SK-N-MC (cell line): ENCODE measurements around the gene SYS1.

Experiments used
- EZH2 ChIP-seq: fragments of 200-600 bp; sonication (generic); IDR thresholded peaks from one replicate; pipeline ENCODE4 v1.6.1; 2017; ENCODE audit warnings: antibody characterized with exemption
- POLR2AphosphoS5 ChIP-seq: IDR thresholded peaks from 2 replicates; pipeline ENCODE4 v1.6.1; 2012; ENCODE audit warnings: mild to moderate bottlenecking, low read depth, low read length, borderline replicate concordance

- no peak for TF ChIP-seq POLR2AphosphoS5
- TF ChIP-seq EZH2: no peak
These were observed 15.2 kb downstream of the SYS1 start, which contains the start of gene TP53TG5 for GRCh38 chr20:45378191-45378590.
